GM18868 (cell line): ENCODE measurements around the gene NIM1K.
"Not testable (repeated sequence)": the region's sequence is repeated elsewhere in the genome, so short reads cannot be mapped to it uniquely, and the experiment has no call there.

Experiments
- ATAC-seq: cut with Tn5 transposase; IDR thresholded peaks from one replicate; pipeline ENCODE4 v1.9.1; 2021; ENCODE audit warnings: mild to moderate bottlenecking, moderate library complexity; ENCODE audit not compliant: unreplicated experiment

The NIM1K gene

DNA sequence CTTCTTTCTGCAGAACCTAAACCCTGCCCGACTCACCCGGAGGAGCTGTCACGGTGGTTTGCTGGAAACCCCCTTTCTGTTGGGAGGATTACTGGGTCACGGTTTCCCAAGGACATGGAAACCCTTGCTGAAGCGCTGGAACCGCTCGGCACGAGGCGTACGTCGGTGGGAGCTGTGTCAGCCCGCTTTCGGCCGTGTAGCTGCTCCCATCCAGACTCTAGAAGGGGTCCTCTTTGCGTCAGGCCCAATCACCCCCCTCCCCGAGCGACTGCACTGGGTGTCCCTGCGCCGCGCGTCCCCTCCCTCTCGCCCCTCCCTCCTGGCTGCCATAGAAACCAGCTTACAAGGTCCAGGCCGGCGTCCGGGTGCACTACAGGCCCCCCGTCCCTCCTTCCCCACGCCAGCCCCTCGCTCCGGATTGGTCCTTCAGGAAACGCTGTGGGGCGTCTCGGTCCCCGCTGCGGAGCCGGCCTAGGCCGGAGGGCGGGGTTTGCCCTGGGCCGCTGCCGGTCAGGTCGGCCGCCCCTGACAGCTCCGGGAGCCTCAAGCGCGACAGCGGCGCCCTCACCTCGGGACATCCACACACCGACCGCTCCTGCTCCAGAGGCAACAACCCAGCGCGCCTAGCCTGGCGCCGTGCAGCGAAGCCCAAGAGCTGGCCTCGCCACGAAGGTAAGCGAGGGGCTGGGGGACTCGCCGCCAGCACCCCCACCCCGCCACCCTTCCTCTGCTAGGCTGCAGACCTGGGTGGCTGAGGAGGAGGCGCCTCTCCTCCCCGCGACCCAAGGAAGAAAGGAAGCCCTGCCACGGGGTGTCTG lies at the start of gene NIM1K:
Gene NIM1K (plus strand): TSS at position 486 of the 818 bp plus-strand sequence. CDS start 53,551 bp downstream, outside the sequence.
- peak; percentile 72 for ATAC-seq

DNA sequence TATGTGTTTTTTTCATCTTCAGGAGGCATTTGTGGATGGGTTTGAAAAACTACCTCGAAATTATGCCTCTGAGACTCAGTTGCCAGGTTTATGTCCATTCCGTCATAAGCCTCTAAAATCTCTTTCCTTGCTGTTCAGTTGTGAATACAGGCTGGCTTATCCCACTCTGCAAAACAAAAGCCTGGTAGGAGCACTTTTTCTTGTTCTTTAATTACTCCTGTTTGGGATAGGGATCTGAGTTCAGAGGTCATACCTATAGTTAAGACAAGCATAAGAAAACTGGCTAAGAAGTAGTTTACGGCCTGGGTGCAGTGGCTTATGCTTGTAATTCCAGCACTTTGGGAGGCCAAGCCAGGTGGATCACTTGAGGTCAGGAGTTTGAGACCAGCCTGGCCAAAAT lies 47.0 kb upstream of the NIM1K start:
- no peak for ATAC-seq

DNA sequence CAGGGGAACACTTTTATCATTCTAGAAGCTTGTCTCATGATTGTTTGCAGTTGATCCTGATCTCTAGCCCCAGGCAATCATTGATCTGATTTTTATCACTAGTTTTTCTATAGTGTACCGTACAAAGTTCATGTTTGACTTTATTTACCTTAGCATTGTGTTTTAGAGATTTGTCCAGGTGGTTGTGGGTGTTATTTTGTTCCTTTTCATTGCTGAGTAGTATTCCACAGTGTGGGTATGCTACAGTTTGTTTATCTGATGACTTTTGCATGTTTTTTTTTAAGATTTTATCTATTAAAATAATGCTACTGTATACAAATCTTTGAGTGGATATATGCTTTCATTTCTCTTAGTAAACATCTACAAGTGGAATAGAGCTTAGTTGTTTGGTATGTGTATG lies 45.1 kb upstream of the NIM1K start:
- no peak for ATAC-seq

DNA sequence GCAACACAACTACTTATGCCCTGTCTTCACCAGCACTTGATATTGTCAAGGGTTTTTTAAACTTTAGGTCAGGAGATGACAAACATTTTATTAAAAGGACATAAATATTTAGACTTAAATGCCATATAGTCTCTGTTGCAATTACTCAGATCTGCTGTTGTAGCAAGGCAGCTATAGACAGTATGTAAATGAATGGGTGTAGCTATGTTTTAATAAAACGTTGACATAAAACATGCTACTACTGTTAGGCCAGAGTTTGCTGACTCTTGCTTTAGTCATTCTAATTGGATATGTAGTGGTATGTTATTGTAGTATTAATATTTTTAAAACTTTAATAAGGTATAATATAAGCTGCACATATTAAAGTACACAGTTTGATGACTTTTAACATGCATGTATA lies 43.6 kb upstream of the NIM1K start:
- no peak for ATAC-seq

DNA sequence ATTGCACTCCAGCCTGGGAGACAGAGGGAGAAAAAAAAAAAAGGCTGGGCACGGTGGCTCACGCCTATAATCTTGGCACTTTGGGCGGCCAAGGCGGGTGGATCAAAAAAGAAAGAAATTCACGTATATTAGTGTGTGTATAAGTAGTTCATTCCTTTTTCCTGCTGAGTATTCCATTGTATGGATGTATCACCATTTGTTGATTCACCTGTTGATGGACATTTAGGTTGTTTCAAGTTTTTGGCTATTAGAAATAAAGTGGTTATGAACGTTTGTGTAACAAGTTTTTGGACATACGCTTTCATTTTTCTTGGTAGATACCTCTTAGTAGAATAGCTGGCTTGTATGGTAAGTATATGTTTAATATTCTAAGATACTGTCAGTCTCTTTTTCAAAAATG lies 42.8 kb upstream of the NIM1K start:
- ATAC-seq: no peak

DNA sequence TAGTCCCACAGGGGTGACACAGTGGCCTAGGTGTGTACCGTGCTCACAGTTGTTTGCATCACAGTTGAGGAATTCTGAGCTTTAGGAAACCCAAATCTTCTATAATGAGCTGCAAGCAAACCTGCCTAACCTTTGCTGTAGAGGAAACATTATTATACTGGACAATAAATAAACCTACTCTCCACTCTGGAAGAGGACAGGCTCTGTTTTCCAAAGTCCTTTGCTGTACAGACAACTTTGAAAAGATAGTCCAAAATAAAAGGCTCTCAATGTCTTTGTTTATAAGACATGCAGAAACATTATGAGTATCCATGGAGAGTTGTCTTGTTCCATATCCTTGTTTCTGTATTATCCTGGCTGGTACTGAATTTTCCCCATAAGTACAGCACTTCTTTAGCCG lies 42.0 kb upstream of the NIM1K start:
- no peak for ATAC-seq

DNA sequence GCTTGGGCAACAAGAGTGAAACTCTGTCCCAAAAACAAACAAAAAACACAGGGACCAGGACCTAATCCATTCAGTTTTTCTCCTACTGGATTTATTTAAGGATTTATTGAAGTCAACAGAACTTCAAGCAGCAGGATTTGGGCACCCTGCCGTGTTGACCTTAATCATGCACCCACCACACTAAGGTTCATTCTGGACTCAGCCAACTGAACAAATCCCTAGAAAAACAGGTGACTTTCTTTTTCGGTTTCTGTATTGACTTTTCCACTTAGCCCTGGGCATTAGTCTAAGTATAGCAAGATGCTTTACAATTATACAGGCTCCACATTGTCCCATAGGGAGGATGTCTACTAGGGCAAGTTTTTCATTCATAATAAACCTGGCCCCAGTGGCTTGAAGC lies 41.3 kb upstream of the NIM1K start:
- ATAC-seq: no peak

DNA sequence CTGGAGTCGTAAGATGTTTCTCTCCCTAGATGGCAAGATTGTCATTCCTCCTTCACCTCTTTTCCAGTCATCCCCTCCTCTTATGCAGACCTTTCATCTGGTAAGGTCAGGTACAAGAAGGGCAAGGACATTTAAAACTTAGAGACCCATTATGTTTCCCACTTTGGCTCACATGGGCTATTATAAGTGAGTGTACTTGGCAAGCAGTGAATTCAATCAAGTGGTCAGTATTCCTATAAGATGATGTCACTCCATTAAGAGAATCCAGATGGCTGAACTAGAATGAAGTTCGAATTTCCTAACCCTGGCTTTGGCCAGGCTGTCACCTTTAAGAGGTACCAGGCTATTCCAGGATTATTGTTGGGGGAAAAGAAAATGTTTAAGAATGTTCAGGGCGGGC lies 39.1 kb upstream of the NIM1K start:
- no peak for ATAC-seq

DNA sequence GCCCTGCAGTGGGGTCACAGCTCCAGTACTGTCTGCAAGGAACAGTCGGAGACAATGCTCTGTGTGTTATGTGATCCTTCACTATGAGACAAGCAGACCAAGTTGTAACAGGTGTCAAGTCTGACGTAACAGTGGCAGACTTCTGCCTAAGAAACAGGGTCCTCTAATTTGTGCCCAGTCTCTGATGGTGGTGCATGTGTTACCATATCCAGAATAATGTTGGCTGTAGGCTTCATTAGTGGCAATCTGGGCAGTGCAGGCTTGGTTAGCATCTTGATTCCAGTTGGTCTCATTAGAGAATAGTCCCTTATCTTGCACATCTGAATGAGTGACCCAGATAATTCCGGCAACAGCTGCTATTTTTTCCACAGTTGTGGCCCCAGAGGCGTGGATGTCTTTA lies 37.6 kb upstream of the NIM1K start:
- ATAC-seq: no peak

DNA sequence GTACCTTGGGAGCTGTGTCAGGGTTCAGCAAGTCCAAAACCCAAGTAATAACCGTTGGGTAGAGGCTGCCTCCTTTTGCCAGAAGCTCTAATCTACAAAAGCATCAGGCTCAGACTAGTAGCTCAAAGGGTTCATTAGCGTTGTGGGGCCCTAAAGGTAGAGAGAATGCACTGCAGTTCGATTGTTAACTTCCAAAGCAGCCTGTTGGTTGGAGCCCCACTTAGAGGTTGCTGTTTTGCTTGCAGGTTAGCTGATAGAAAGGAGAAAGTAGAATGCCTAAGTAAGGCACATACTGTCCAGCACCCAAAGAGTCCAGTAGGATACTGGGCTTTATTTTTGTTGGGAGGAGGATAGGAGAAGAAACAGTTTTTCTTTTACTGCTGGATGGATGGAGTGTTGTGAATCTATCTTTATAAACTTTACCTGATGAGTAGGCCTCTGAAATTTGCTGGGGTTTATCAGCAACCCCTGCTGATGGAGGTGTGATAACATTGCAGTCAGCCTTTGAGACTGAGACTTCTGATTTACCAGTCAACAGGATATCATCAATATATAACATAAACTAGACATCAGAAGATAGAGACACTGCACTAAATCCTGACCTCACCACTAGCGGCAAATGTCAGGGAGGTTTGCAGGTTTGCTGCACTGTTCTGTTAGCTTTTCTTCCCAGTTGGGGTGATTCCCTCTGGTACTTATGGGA lies 36.5 kb upstream of the NIM1K start:
- no peak for ATAC-seq

DNA sequence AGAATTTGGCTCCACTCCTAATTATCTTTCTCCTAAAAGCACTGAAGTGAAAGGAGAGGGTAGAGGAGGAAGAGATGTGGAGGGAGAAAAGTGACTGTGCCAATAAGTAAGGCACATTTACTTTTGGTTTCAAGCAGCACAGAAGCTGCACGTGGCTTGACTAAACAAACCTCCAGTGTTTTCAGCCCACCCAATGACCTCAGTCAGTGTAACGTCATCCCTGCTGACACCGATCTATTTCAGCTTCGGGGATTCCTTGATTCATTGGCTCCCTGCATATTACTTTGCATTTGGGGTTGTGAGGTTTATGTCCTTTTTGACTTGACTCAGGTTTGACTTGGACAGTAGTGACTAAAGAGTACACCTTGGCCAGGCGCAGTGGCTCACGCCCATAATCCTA lies 35.6 kb upstream of the NIM1K start:
- no peak for ATAC-seq

DNA sequence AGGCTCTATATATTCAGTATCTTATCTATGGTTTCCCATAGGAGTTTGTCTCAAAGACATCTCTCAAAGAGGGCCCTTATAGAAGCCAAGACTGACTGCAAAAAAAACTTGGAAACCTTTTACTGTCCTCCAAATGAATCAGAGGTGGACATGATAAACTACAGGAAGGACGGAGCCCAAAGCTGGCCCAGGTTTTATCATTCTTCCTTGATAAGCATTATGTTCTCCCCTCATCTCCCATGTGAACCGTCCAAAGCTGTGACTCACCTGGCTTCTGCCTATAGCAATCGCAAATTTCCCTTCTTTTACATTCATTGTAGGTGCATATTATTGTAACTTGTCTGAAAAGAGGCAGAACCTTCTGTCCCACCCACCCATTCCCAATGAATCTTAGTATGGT lies 35.0 kb upstream of the NIM1K start:
- ATAC-seq: no peak

DNA sequence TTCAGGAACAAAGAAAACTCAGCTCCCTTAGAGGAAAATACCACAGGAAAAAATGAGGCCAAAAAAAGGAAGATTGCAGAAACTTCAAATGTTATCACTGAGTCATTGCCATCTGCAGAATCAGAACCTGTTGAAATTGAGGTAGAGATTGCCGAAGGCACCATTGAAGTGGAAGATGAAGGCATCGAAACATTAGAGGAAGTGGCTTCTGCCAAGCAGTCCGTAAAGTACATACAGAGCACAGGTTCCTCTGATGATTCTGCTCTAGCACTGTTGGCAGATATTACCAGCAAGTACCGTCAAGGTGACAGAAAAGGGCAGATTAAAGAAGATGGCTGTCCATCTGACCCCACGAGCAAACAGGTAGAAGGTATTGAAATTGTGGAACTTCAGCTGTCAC lies 30.8 kb upstream of the NIM1K start:
- ATAC-seq: no peak

DNA sequence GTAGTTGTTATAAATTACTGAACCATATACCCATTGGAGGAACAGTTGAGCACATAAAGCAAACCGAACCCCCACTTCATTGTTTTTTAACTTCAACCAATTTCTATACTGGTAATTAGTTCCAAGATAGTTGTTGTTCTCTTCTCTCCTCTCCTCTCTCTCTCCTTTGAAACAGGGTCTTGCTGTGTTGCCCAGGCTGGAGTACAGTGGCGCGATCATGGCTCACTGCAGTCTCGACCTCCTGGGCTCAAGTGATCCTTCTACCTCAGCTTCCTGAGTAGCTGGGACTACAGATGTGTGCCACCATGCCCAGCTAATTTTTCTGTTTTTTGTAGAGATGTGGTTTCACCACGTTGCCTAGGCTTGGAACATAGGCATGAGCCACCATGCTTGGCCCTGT lies 27.2 kb upstream of the NIM1K start:
- not testable (repeated sequence) for ATAC-seq

DNA sequence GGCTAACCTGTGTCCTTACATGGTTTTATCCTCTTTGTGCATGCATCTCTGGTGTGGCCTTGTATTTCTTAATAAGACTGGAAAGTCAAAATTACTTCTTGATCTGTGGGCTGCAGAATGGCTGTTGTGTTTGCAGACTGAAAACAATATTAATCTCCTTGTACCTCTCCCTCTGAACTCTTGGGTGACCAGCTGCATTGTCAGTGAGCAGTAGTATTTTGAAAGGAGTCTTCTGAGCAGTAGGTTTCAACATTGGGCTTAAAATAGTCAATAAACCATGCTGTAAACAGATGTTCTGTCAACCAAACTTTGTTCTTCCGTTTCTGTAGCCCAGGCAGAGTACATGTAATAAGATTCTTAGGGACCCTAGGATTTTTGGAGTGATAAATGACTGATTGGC lies 26.7 kb upstream of the NIM1K start:
- no peak for ATAC-seq

DNA sequence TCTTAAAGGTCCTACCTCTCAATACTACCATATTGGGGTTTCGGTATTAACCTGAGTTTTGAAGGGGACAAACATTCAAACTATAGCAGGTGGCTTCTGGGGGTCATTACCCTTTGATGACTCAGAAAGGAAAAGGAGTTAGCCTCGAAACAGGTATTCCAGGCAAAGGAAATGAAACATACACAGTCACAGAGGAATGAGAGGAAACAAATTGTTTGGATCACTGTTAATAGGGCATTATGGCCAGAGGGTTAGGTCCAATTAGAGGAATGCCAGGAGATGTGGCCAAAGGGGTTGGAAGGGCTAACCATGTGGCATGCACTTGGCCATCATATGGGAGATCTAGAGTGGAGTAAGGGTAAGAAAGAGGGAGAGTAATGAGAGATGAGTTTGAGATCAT lies 23.9 kb upstream of the NIM1K start:
- ATAC-seq: no peak

DNA sequence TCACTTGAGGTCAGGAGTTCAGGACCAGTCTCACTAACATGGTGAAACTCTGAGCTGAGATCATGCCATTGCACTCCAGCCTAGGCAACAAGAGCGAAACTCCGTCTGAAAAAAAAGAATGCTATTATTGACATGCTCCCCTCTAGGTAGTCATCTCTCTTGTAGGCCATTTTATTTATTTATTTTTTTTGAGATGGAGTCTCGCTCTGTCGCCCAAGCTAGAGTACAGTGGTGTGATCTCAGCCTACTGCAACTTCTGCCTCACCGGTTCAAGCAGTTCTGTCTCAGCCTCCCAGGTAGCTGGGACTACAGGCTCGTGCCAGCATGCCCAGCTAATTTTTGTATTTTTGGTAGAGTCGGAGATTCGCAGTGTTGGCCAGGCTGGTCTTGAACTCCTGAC lies 20.6 kb upstream of the NIM1K start:
- ATAC-seq: no peak

DNA sequence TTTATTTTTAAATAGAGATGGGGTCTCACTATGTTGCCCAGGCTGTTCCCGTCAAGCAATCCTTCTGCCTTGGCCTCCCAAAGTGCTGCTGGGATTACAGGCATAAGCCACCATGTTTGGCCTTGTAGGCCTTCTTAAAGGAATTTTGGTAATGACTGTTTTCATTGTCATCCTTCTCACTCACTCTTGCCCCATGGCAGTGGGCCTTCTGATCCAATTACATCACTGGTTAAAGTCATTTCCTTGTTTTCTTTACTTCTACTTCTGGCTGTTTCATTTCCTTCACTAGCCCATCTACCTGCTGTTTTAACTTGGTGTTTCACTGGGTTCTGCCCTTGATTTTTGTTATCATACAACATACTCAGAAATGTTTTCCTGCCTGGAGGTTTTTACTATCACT lies 20.1 kb upstream of the NIM1K start:
- ATAC-seq: no peak

DNA sequence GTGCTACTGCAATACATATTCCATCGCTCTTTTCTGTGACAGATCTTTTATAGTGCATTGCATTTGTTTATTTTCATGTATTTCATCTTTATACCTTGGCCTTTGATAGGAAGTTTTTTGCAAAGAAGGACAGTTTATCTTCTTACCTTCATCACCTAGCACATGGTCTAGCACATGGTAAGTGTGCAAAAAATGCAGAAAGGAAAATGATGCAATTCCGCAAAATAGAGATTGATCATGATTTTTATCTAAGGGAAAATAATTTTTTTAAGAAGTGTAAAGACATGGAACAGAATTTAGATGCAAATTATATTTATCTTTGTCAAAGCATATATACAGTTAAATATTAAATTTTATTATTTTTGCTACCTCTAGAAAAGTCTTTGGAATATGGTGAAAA lies 19.2 kb upstream of the NIM1K start:
- ATAC-seq: no peak

DNA sequence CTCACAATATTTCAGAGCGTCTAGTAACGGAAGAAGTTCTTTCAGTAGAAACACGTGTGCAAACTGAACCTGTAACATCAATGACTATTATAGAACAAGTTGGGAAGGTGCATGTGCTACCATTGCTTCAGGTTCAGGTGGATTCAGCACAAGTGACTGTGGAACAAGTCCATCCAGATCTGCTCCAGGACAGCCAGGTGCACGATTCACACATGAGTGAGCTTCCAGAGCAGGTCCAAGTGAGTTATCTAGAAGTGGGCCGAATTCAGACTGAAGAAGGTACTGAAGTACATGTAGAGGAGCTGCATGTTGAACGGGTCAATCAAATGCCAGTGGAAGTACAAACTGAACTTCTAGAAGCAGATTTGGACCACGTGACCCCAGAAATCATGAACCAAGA lies 17.4 kb upstream of the NIM1K start:
- no peak for ATAC-seq

DNA sequence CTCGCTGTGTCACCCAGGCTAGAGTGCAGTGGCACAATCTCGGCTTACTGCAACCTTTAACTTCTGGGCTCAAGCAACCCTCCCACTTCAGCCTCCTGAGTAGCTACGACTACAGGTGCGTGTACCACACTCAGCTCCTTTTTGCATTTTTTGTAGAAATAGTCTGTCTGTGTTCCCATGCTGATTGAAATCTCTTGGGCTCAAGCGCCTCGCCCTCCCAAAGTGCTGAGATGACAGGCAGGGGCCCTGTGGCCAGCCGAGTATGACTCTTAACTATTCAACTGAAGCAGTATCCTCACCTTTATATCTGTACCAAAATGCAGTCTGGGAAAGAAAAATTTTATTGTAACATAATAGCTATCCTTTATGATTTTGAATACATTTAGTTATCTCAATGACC lies 12.2 kb upstream of the NIM1K start:
- no peak for ATAC-seq

DNA sequence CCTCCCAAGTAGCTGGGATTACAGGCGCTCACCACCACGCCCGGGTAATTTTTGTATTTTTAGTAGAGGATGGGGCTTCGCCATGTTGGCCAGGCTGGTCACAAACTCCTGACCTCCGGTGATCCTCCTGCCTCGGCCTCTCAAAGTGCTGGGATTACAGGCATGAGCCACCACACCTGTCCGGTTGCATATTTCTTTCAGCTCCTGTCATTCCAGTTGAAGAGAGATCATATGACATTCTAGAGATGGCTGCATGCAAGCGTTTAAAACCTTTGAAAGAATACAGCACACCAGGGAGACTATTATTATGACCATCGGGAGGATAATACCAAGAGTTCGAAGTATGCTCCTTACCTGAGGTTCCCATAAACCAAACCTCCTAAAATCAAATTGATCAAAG lies 9.6 kb upstream of the NIM1K start:
- no peak for ATAC-seq

DNA sequence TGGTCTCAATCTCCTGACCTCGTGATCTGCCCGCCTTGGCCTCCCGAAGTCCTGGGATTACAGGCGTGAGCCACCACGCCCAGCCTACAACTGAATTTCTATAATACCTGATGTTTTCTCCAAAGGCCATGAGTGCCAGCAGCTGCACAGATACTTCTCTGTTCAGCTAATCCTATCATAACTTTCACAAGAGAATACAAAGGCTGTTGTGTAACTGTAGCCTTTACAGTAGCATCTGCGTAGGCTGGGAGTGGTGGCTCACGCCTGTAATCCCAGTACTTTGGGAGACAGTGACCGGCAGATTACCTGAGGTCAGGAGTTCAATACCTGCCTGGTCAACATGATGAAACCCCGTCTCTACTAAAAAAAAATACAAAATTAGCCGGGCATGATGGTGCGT lies 8.9 kb upstream of the NIM1K start:
- ATAC-seq: not testable (repeated sequence)
